SK-N-SH treated with all-trans-retinoic acid at 6 μM for 48 hours (cell line): ENCODE results near the gene SYNPO.
A peak's percentile ranks its signal among the peaks of the same experiment; 100 is the strongest.

Experiments
- ATAC-seq: fragments of 200-7000 bp; cut with Tn5 transposase; 3 replicates; pipeline ENCODE4 v1.9.1; 2020; ENCODE audit warnings: mild to moderate bottlenecking, moderate library complexity
- ARNTL ChIP-seq: fragments of 450-650 bp; formaldehyde crosslinking; IDR thresholded peaks from 2 replicates; pipeline ENCODE4 v1.5.0; 2020; ENCODE audit warnings: low read depth, mild to moderate bottlenecking, moderate library complexity, borderline replicate concordance
- BACH2 ChIP-seq: fragments of 250-450 bp; sonication (Bioruptor Pico); IDR thresholded peaks from 2 replicates; pipeline ENCODE4 v1.9.0; 2021; ENCODE audit warnings: mild to moderate bottlenecking, borderline replicate concordance
- CREB5 ChIP-seq: fragments of 250-450 bp; sonication (Bioruptor Pico); IDR thresholded peaks from 2 replicates; pipeline ENCODE4 v1.5.1; 2020; ENCODE audit warnings: low read depth, mild to moderate bottlenecking, moderate library complexity
- CSDC2 ChIP-seq: fragments of 250-450 bp; sonication (Bioruptor Pico); IDR thresholded peaks from 2 replicates; pipeline ENCODE4 v1.5.0; 2020; ENCODE audit warnings: mild to moderate bottlenecking, moderate library complexity
- GLIS3 ChIP-seq: fragments of 250-450 bp; sonication (Bioruptor Pico); IDR thresholded peaks from 2 replicates; pipeline ENCODE4 v1.5.0; 2020; ENCODE audit warnings: mild to moderate bottlenecking, moderate library complexity
- OSR1 ChIP-seq: fragments of 250-450 bp; sonication (Bioruptor Pico); IDR thresholded peaks from 2 replicates; pipeline ENCODE4 v1.8.0; 2022; ENCODE audit warnings: moderate library complexity, mild to moderate bottlenecking, inconsistent platforms
- RARB ChIP-seq: fragments of 250-450 bp; sonication (Bioruptor Pico); IDR thresholded peaks from 2 replicates; pipeline ENCODE4 v1.8.0; 2021; ENCODE audit warnings: mild to moderate bottlenecking, moderate library complexity
- SNAI2 ChIP-seq: fragments of 250-450 bp; sonication (Bioruptor Pico); IDR thresholded peaks from 2 replicates; pipeline ENCODE4 v1.5.0; 2020; ENCODE audit warnings: mild to moderate bottlenecking, moderate library complexity
- TCF4 ChIP-seq: fragments of 250-450 bp; sonication (Bioruptor Pico); IDR thresholded peaks from 2 replicates; pipeline ENCODE4 v1.8.0; 2021; ENCODE audit warnings: mild to moderate bottlenecking, moderate library complexity, borderline replicate concordance
- ZC3H10 ChIP-seq: fragments of 250-450 bp; sonication (Bioruptor Pico); IDR thresholded peaks from 2 replicates; pipeline ENCODE4 v1.5.1; 2021; ENCODE audit warnings: mild to moderate bottlenecking, moderate library complexity
- ZNF8 ChIP-seq: fragments of 450-650 bp; formaldehyde crosslinking; IDR thresholded peaks from 2 replicates; pipeline ENCODE4 v1.5.0; 2020; ENCODE audit warnings: mild to moderate bottlenecking, moderate library complexity
- TF ChIP-seq, protein P1 (sequence below): fragments of 250-450 bp; sonication (Bioruptor Pico); IDR thresholded peaks from 2 replicates; pipeline ENCODE4 v1.5.1; 2021; ENCODE audit warnings: mild to moderate bottlenecking, moderate library complexity
- TF ChIP-seq, protein P2 (sequence below): fragments of 250-450 bp; sonication (Bioruptor Pico); IDR thresholded peaks from 2 replicates; pipeline ENCODE4 v1.8.0; 2020; ENCODE audit warnings: mild to moderate bottlenecking, moderate library complexity, borderline replicate concordance
- TF ChIP-seq, protein P3 (sequence below): fragments of 250-450 bp; sonication (Bioruptor Pico); IDR thresholded peaks from 2 replicates; pipeline ENCODE4 v1.8.0; 2021; ENCODE audit warnings: low read depth, mild to moderate bottlenecking, moderate library complexity, borderline replicate concordance
- TF ChIP-seq, protein P4 (sequence below): fragments of 250-450 bp; sonication (Bioruptor Pico); IDR thresholded peaks from 2 replicates; pipeline ENCODE4 v1.5.0; 2020; ENCODE audit warnings: mild to moderate bottlenecking, moderate library complexity

Gene SYNPO

DNA sequence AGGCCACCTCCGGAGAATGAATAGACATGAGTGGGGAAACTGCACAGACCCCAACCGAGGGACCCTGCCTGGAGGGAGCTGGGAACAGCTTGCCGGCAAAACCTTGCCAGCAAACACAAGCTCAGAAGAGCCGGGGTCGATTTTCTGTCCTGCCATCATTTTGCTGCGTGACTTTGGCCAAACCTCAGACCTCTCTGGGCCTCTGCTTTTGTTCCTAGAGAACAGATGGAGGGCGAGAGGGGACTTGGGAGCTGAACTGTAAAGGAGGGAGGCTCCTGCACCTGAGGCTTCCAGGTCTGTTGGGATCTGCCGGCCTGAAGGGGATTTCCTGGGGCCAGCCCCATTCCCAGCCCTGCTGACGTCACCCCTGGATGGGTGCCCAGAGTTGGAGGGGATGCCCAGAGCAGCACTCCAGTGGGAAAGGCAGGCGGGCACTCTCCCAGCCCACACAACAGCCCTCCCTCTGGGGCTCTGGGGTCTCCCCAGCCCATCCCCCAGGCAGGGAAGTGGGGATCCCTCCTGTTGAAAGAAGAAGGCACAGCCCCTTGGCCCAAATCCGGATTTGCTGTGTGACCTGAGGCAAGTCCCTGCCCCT, 40.4 kb upstream of the SYNPO start:
- peak; percentile 77 for ATAC-seq
- TF ChIP-seq CSDC2 (CRISPR knock-in tag) (0 out of 2 replicates have a peak, but pooled peaks have one; percentile 18), CREB5 (CRISPR knock-in tag) (0 out of 2 replicates have a peak, but pooled peaks have one; percentile 63), ZNF8 (0 out of 2 replicates have a peak, but pooled peaks have one; percentile 10), GLIS3 (no peak)
- TF ChIP-seq, all 23 proteins: peak for 3

DNA sequence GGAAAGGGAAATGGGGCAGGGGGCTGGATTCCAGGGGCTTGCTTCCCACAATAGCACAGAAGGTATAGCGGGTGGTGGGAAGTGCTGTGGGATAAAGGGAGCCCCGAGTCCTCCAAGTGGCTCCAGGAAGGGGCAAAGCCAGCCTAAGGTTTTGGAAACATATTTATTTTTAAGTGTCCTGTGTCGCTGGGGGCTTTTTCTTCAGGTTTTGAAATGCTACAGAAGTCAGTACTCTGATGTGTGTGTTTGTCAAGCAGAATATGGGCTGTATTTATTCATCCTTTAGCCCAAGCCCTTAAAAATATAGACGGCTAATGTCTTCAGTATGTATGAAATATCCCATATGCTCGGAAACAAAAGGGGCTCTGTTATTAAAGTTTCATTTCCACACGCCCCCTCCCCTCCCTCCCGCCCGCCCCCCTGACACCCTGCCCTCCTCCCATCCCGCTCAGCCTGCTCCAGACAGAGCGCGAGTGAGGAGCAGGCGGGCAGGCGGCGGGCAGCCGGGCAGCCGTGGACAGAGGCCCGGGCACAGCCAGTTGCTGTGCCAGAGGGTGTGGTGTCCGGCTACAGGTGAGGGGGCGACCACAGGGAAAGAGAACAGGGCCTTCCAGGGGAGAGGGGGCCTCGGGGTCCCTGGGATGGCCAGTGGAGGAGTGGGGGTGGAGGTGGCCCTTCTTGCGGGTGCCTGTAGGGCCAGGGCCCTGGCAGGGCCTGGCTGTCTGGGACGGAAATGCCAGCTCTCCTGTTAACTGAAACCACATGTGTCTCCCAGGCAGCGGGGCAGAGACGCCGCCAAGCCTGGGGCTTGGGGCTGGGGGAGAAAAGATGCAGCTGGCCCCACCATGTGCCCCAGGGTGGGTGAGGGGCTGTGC, 39.6 kb upstream of the SYNPO start:
- 0 out of 2 replicates have a peak, but pooled peaks have one; percentile 55 for TF ChIP-seq CSDC2 (CRISPR knock-in tag)
- TF ChIP-seq, protein P1, sequence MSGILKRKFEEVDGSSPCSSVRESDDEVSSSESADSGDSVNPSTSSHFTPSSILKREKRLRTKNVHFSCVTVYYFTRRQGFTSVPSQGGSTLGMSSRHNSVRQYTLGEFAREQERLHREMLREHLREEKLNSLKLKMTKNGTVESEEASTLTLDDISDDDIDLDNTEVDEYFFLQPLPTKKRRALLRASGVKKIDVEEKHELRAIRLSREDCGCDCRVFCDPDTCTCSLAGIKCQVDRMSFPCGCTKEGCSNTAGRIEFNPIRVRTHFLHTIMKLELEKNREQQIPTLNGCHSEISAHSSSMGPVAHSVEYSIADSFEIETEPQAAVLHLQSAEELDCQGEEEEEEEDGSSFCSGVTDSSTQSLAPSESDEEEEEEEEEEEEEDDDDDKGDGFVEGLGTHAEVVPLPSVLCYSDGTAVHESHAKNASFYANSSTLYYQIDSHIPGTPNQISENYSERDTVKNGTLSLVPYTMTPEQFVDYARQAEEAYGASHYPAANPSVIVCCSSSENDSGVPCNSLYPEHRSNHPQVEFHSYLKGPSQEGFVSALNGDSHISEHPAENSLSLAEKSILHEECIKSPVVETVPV (CRISPR knock-in tag), result 0 out of 2 replicates have a peak, but pooled peaks have one; percentile 24
- TF ChIP-seq, protein P2, sequence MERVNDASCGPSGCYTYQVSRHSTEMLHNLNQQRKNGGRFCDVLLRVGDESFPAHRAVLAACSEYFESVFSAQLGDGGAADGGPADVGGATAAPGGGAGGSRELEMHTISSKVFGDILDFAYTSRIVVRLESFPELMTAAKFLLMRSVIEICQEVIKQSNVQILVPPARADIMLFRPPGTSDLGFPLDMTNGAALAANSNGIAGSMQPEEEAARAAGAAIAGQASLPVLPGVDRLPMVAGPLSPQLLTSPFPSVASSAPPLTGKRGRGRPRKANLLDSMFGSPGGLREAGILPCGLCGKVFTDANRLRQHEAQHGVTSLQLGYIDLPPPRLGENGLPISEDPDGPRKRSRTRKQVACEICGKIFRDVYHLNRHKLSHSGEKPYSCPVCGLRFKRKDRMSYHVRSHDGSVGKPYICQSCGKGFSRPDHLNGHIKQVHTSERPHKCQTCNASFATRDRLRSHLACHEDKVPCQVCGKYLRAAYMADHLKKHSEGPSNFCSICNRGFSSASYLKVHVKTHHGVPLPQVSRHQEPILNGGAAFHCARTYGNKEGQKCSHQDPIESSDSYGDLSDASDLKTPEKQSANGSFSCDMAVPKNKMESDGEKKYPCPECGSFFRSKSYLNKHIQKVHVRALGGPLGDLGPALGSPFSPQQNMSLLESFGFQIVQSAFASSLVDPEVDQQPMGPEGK, result 0 out of 2 replicates have a peak, but pooled peaks have one; percentile 23
- no peak for TF ChIP-seq ARNTL
- no peak for TF ChIP-seq OSR1 (CRISPR knock-in tag)
- TF ChIP-seq CREB5 (CRISPR knock-in tag), result no peak
- no peak for TF ChIP-seq BACH2 (CRISPR knock-in tag)
- no peak for TF ChIP-seq ZNF8
- TF ChIP-seq GLIS3, result no peak
- peak; percentile 87 for TF ChIP-seq TCF4 (CRISPR knock-in tag)
- TF ChIP-seq RARB (CRISPR knock-in tag), result no peak
- TF ChIP-seq, protein P3, sequence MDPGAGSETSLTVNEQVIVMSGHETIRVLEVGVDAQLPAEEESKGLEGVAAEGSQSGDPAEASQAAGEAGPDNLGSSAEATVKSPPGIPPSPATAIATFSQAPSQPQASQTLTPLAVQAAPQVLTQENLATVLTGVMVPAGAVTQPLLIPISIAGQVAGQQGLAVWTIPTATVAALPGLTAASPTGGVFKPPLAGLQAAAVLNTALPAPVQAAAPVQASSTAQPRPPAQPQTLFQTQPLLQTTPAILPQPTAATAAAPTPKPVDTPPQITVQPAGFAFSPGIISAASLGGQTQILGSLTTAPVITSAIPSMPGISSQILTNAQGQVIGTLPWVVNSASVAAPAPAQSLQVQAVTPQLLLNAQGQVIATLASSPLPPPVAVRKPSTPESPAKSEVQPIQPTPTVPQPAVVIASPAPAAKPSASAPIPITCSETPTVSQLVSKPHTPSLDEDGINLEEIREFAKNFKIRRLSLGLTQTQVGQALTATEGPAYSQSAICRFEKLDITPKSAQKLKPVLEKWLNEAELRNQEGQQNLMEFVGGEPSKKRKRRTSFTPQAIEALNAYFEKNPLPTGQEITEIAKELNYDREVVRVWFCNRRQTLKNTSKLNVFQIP, result no peak
- 0 out of 2 replicates have a peak, but pooled peaks have one; percentile 44 for TF ChIP-seq SNAI2 (CRISPR knock-in tag)
- TF ChIP-seq, protein P4, sequence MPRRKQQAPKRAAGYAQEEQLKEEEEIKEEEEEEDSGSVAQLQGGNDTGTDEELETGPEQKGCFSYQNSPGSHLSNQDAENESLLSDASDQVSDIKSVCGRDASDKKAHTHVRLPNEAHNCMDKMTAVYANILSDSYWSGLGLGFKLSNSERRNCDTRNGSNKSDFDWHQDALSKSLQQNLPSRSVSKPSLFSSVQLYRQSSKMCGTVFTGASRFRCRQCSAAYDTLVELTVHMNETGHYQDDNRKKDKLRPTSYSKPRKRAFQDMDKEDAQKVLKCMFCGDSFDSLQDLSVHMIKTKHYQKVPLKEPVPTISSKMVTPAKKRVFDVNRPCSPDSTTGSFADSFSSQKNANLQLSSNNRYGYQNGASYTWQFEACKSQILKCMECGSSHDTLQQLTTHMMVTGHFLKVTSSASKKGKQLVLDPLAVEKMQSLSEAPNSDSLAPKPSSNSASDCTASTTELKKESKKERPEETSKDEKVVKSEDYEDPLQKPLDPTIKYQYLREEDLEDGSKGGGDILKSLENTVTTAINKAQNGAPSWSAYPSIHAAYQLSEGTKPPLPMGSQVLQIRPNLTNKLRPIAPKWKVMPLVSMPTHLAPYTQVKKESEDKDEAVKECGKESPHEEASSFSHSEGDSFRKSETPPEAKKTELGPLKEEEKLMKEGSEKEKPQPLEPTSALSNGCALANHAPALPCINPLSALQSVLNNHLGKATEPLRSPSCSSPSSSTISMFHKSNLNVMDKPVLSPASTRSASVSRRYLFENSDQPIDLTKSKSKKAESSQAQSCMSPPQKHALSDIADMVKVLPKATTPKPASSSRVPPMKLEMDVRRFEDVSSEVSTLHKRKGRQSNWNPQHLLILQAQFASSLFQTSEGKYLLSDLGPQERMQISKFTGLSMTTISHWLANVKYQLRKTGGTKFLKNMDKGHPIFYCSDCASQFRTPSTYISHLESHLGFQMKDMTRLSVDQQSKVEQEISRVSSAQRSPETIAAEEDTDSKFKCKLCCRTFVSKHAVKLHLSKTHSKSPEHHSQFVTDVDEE (CRISPR knock-in tag), result 0 out of 2 replicates have a peak, but pooled peaks have one; percentile 45
- no peak for TF ChIP-seq ZC3H10 (CRISPR knock-in tag)
- peak; percentile 86 for ATAC-seq
